CD4-positive, alpha-beta T cell treated with Interferon alpha-2 for 1 hour (primary cell): ENCODE results near the gene CACNA2D1.
A peak's percentile ranks its signal among the peaks of the same experiment; 100 is the strongest.

ENCODE experiments used
- DNase-seq, 2 donors: peaks; one replicate each; pipeline ENCODE4 v3.0.0-alpha.2; 2020 to 2022

Gene CACNA2D1

GRCh38 chr7:82270870-82271269, 172.7 kb downstream of the CACNA2D1 start:
- no peak for DNase-seq

- DNase-seq, result no peak
These were observed 174.9 kb downstream of the CACNA2D1 start for GRCh38 chr7:82268632-82269031.

- no peak for DNase-seq
These were observed 177.5 kb downstream of the CACNA2D1 start for GRCh38 chr7:82266081-82266480.

DNA sequence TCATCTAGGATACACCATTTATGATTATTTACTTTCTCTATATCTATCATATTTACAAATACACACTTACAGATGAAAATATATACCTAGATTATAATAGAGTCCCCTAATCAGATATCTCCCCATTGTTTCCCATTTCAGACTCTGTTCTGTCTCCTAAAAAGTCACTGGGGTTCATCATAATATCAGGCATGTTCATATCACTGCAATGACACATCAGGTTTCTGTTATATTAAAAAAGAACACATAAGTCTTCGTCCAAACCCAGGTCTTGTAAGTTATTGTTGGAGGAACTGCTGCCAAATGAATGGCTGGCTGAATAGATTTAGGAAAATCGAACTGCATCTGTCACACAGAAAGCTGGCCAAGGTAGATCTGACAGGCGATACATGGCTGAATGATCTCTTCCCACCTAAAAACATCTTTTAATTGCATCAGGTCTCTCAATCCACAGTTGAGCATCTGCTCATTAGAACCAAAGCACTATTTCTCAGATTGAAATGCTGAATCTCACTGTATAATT, 178.7 kb downstream of the CACNA2D1 start:
- DNase-seq, result no peak

GRCh38 chr7:82263920-82264782, 179.4 kb downstream of the CACNA2D1 start:
- no peak for DNase-seq

DNA sequence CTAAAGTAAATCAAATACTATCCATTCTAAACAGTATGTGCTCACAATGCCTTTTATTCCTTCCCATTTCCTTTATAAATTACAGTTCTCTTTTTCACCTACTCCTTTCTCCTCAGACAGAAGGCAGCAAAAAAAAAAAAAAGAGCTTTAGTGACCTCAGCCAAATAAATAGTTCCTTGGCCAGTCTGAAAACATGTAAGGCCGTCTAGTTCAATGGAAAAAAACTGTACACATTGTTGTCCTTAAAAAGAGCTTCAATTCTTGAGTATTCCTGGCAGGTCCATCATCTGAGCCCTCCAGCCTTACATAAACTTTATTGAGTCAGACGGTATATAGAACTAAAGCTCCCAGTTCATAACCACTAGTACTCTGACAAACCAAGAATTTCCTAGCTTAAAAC, 185.4 kb downstream of the CACNA2D1 start:
- DNase-seq, result no peak

DNA sequence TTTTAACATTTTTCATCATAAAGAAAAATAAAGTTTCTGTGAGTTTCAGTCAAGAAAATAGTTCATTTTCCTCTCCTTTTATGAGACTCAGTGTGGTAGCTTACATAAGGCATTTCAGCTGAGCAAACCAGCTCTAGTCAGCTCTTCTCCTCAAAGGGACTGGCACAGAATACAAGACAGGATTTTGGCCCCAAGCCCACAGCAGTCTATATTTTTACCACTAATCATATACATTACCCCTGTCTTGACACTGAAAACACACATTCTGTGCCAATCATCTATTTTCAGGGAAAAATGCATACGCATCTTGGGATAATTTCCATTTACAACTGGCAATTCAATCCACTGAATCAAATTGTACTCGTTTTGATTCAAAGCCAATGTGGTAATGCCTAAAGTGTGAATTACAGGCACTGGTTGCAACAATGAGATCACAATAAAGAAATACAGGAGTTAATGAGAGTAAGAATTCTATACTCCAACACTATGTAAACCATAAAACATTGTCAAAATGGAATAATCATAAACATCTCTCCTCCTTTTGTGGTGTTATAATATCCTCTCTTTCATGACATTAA, 186.4 kb downstream of the CACNA2D1 start:
- no peak for DNase-seq

DNA sequence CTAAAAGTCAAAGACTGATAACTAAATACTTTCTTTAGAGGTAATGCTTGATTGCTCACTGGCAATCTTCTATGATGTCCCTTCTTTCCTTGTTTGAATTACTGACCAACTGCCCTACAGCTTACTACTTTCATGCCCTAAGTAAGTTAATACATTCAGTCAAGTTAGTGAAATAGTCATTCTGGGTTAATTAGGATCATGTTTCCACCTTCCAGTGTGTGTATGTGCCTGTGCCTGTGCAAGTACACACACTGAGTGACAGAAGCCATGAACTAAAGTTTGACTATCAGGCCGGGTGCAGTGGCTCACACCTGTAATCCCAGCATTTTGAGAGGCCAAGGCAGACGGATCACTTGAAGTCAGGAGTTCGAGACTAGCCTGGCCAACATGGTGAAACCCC, 187.9 kb downstream of the CACNA2D1 start:
- DNase-seq, result no peak

DNA sequence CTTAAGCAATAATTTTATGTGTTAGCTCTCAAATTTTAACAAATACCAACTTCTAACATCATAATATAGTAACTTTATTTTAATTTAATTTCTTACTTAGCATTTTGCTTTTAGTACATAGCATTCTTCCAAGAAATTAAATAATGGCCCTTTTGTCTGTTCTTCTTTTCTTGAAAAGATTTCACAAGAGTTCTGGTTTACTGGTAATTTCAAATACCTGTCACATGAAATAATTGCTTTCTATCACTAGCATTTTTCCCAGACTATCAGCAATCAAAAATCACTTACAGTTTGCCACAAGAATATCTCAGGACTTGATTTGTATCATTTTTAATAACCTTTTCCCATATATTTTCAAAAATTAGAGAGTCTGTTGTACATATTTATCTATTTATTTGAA, 193.0 kb downstream of the CACNA2D1 start:
- no peak for DNase-seq

DNA sequence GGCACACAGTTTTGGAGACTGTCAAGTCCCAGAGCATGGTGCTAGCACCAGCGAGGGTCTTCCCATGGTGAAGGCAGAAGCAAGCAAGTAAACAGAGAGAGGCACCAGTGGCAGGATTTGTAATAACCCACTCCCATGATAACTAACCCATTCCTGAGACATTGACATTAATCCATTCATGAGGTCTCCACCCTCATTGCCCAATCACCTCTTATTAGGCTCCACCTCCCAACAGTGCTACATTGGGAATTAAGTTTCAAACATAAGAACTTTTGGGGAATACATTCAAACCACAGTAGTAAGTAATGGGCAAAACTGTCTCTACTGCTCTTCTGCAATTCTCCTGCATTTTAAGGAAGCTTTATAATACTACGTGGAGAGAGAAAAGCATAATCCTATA, 193.6 kb downstream of the CACNA2D1 start:
- no peak for DNase-seq

- DNase-seq, result no peak
These were observed 195.7 kb downstream of the CACNA2D1 start for GRCh38 chr7:82247814-82248433.

DNA sequence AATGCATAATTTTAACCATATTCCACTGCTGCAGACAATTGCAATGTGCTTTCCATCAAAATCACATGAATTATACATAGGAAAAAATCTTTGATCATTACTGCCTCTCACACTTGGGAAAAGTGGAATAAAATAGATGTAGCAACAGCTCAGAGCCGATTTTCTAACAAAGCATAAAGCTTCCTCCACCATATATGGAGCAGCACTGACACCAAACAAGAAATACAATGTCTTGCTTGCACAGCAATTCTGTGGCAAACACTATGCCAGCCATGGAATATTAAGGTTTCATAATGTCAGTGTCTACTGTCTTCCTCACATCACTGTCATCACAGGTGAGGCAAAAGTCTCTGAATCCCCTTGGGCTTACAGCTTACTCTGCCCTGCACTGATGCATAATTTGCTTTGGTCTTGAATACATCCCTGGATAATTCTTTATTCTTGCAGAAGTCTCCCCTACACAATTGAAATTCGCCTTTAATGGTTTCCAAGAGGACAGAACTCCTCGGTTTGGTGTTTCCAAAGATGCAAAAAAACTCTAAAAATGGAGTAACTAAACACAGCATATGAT, 198.5 kb downstream of the CACNA2D1 start:
- no peak for DNase-seq

GRCh38 chr7:82241356-82241755, 202.2 kb downstream of the CACNA2D1 start:
- no peak for DNase-seq

- no peak for DNase-seq
These were observed 207.9 kb downstream of the CACNA2D1 start for GRCh38 chr7:82235713-82236112.

GRCh38 chr7:82234457-82235049, 209.0 kb downstream of the CACNA2D1 start:
- peak in 1 of 2 donors; percentile 3 for DNase-seq

GRCh38 chr7:82230811-82231581, 212.6 kb downstream of the CACNA2D1 start:
- no peak for DNase-seq

DNA sequence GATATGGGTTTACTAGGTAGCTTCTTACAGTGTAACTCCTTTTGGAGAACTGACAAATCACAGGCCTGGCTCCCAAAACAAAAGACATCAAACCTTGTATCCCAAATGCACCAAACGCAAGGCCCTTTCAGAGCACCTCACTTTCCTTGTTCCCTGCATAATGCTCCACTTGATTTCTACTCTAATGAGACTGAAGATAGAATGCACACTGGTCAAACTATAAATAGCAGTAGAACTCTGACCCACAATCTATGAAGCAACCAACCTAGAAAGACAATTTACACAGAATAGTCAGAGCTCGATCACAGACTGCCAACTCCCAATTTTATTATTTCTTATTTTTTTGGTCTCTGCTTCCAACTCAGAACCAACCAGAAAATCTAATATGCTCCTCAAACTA, 214.4 kb downstream of the CACNA2D1 start:
- DNase-seq, result no peak

GRCh38 chr7:82226191-82226590, 217.4 kb downstream of the CACNA2D1 start:
- no peak for DNase-seq

DNA sequence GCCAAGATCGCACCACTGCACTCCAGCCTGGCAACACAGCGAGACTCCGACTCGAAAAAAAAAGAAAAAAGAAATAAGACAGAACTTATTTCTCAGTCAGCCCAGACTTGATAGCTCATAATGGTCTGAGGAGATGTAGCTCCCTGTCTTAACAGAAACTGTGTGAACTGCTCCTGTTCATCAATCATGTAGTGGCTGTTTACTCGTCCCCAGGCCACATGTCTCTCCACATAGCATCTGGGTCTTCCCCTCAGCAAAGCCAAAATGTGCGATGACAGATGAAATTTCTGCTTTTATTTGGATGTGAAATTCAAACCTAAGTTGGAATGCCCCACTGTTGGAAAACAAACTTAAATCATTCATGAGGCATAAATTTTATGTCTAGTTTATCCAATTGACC, 219.0 kb downstream of the CACNA2D1 start:
- DNase-seq, result no peak

- DNase-seq, result no peak
These were observed 220.0 kb downstream of the CACNA2D1 start for GRCh38 chr7:82223580-82223979.

DNA sequence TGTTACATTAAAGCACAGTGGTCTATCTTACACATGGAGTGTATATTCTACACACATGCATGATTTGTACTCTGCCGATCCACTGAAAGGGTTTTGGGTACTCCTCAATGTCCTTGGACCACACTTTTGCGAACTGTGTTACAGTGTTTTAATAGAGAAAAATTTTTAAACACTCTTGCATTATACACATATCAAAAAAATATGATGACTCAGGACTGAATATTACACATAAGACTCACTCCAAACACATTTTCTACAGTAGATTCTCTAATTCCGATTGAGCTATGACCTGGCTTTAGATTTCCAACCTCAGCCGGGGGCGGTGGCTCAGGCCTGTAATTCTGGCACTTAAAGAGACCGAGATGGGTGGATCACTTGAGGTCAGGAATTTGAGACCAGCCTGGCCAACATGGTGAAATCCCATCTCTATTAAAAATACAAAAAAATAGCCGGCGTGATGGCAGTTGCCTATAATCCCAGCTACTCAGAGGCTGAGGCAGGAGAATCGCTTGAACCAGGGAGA, 222.4 kb downstream of the CACNA2D1 start:
- DNase-seq, result no peak

DNA sequence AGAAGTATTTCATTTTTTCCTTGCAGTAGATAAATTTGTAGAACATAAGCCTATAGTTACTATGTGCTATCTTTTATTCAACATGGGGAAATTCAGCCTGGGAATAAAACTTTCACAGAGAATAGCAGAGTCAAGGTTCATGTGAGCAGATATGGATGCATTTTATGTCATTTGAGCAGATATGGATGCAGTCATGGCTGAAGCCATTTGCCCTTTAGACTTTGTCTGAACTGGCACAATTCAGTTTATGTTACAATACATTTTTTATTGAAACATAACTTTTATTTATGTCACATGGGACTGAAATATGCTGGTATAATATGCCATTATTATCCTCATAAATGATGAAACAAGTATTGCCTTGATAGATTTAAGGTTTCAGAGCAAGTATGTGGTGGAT, 231.1 kb downstream of the CACNA2D1 start:
- DNase-seq, result no peak
